ENCODE data around the gene APOL1.

- TF ChIP-seq POLR2A (IDR thresholded peaks at IDR 0.05) (no peak), CTCF (IDR thresholded peaks at IDR 0.05) (no peak)
These were observed 25.5 kb upstream of the APOL1 start for GRCh38 chr22:36227396-36227795.
